ENCODE data around the gene FAM120A. TPM values are rescaled to one million over a fixed set of nuclear protein-coding genes. Genes with fewer than 3 reads are reported as not detected.

Gene FAM120A
- total RNA-seq, 1 experiment from 2014 or later: 162 TPM

GRCh38 chr9:93533863-93534262 is 82.4 kb downstream of the FAM120A start:
- no peak for DNase-seq (ENCODE audit: unreplicated experiment)
- H3K27me3 Mint-ChIP-seq (ENCODE audit: insufficient read depth, unreplicated experiment): no peaks in the 10 kb centered on the region
- no peak overlapping the region for H3K27ac Mint-ChIP-seq (ENCODE audit: low read depth, unreplicated experiment)
- intact Hi-C loops (cut with micrococcal nuclease): no loop called here
- POLR2A ChIA-PET: no interaction called here
- H3K9me3 Mint-ChIP-seq (ENCODE audit: unreplicated experiment): no peaks in the 10 kb centered on the region
- no peak for TF ChIP-seq CTCF (IDR thresholded peaks at IDR 0.05; ENCODE audit: unreplicated experiment)
- no TSS peak for BruUV-seq (replicated peaks)
- no peaks in the 10 kb centered on the region for H3K4me1 Mint-ChIP-seq (ENCODE audit: insufficient read depth, unreplicated experiment)
- no peak overlapping the region for H3K4me3 Mint-ChIP-seq (ENCODE audit: unreplicated experiment)
- peaks cover 75% of the 10 kb centered on the region for H3K36me3 Mint-ChIP-seq (ENCODE audit: insufficient read depth, unreplicated experiment)
- CTCF ChIA-PET: no interaction called here

GRCh38 chr9:93536167-93536566 is 84.7 kb downstream of the FAM120A start:
- H3K27ac Mint-ChIP-seq (ENCODE audit: low read depth, unreplicated experiment): no peak overlapping the region
- H3K4me1 Mint-ChIP-seq (ENCODE audit: insufficient read depth, unreplicated experiment): no peaks in the 10 kb centered on the region
- peaks cover 74% of the 10 kb centered on the region for H3K36me3 Mint-ChIP-seq (ENCODE audit: insufficient read depth, unreplicated experiment)
- no peaks in the 10 kb centered on the region for H3K9me3 Mint-ChIP-seq (ENCODE audit: unreplicated experiment)
- no peak for DNase-seq (ENCODE audit: unreplicated experiment)
- no peak for TF ChIP-seq CTCF (IDR thresholded peaks at IDR 0.05; ENCODE audit: unreplicated experiment)
- no peak overlapping the region for H3K4me3 Mint-ChIP-seq (ENCODE audit: unreplicated experiment)
- ChIA-PET POLR2A (interaction anchor here (0.7 to 1.4 kb wide), 4 partner anchors 24 to 82 kb away, joined by 3 to 4 read pairs (median 3); partner anchors contain the start of gene FAM120AOS), CTCF (interaction anchor here (0.6 to 1.2 kb wide), 5 partner anchors 8 to 1396 kb away, joined by 3 to 6 read pairs (median 3); no protein-coding TSS in a partner anchor)
- BruUV-seq (replicated peaks): no TSS peak
- intact Hi-C loops (cut with micrococcal nuclease): no loop called here
- H3K27me3 Mint-ChIP-seq (ENCODE audit: insufficient read depth, unreplicated experiment): no peaks in the 10 kb centered on the region

- POLR2A ChIA-PET: interaction anchor here (1.0 to 1.3 kb wide), 2 partner anchors 9 to 83 kb away, joined by 3 to 4 read pairs; partner anchors contain the start of gene FAM120AOS
- no peak for TF ChIP-seq CTCF (IDR thresholded peaks at IDR 0.05; ENCODE audit: unreplicated experiment)
- no peak overlapping the region for H3K4me3 Mint-ChIP-seq (ENCODE audit: unreplicated experiment)
Observed at GRCh38 chr9:93536874-93537273, 85.4 kb downstream of the FAM120A start.

GRCh38 chr9:93540305-93540704 is 88.8 kb downstream of the FAM120A start:
- ChIA-PET CTCF (no interaction called here), POLR2A (no interaction called here)
- no peak for TF ChIP-seq CTCF (IDR thresholded peaks at IDR 0.05; ENCODE audit: unreplicated experiment)
- no peak for DNase-seq (ENCODE audit: unreplicated experiment)
- peaks cover 58% of the 10 kb centered on the region for H3K36me3 Mint-ChIP-seq (ENCODE audit: insufficient read depth, unreplicated experiment)
- H3K27ac Mint-ChIP-seq (ENCODE audit: low read depth, unreplicated experiment): no peak overlapping the region
- no TSS peak for BruUV-seq (replicated peaks)
- intact Hi-C loops (cut with micrococcal nuclease): no loop called here
- no peaks in the 10 kb centered on the region for H3K27me3 Mint-ChIP-seq (ENCODE audit: insufficient read depth, unreplicated experiment)
- H3K4me3 Mint-ChIP-seq (ENCODE audit: unreplicated experiment): no peak overlapping the region
- no peaks in the 10 kb centered on the region for H3K9me3 Mint-ChIP-seq (ENCODE audit: unreplicated experiment)
- no peaks in the 10 kb centered on the region for H3K4me1 Mint-ChIP-seq (ENCODE audit: insufficient read depth, unreplicated experiment)

More at GRCh38 chr9:93536874-93537273, 85.4 kb downstream of the FAM120A start:
- CTCF ChIA-PET: interaction anchor here (0.7 to 1.2 kb wide), 2 partner anchors 11 to 402 kb away, joined by 3 to 4 read pairs; no protein-coding TSS in a partner anchor
- BruUV-seq (replicated peaks): no TSS peak
- DNase-seq (ENCODE audit: unreplicated experiment): peak; percentile 5
- Mint-ChIP-seq H3K9me3 (ENCODE audit: unreplicated experiment) (no peaks in the 10 kb centered on the region), H3K4me1 (ENCODE audit: insufficient read depth, unreplicated experiment) (no peaks in the 10 kb centered on the region), H3K27ac (ENCODE audit: low read depth, unreplicated experiment) (no peak overlapping the region), H3K36me3 (ENCODE audit: insufficient read depth, unreplicated experiment) (peaks cover 67% of the 10 kb centered on the region), H3K27me3 (ENCODE audit: insufficient read depth, unreplicated experiment) (no peaks in the 10 kb centered on the region)
- intact Hi-C loops (cut with micrococcal nuclease): no loop called here
